IMR-90 (cell line): Measurements from ENCODE around the gene RIOK2. TPM values are rescaled to one million over a fixed set of nuclear protein-coding genes. Genes with fewer than 3 reads are reported as not detected.

Source experiments
- ATAC-seq: fragments of 200-7000 bp; cut with Tn5 transposase; 2 replicates; pipeline ENCODE4 v1.9.1; 2020; ENCODE audit warnings: low read depth, mild to moderate bottlenecking, moderate library complexity
- BruUV-seq: library from RNA; stranded (reverse); fragments of 400-500 nt; replicated peaks from 2 replicates; lab custom pipeline; 2021; lab: Mats Ljungman, UMichigan
- CTCF ChIA-PET: fragments of 300-600 bp; formaldehyde crosslinking; extraction: SDS; loops from one replicate; lab custom pipeline; 2021; ENCODE audit warnings: antibody characterized with exemption; lab: Yijun Ruan, JAX
- POLR2A ChIA-PET: fragments of 300-600 bp; sonication (Branson Sonifier 250); formaldehyde crosslinking; loops from one replicate; lab custom pipeline; 2022; ENCODE audit warnings: antibody characterized with exemption; ENCODE audit not compliant: unreplicated experiment; lab: Charles Lee
- DNase-seq: peaks from one replicate; pipeline ENCODE4 v3.0.0; 2013
- H2AFZ ChIP-seq: replicated peaks from 2 replicates; pipeline ENCODE3; 2013; ENCODE audit warnings: low read length, mild to moderate bottlenecking; ENCODE audit not compliant: poor library complexity
- H2AK5ac ChIP-seq: 2 replicates; pipeline ENCODE4 v1.6.1; 2013; ENCODE audit warnings: low read depth, low read length, inconsistent platforms
- H2AK9ac ChIP-seq: replicated peaks from 2 replicates; pipeline ENCODE3; 2013; ENCODE audit warnings: mild to moderate bottlenecking, low read depth, low read length, moderate library complexity; ENCODE audit not compliant: poor library complexity
- H2BK120ac ChIP-seq: 2 replicates; pipeline ENCODE4 v1.6.1; 2013; ENCODE audit warnings: low read depth, low read length, inconsistent platforms
- H2BK15ac ChIP-seq: 3 replicates; pipeline ENCODE4 v1.6.1; 2013; ENCODE audit warnings: low read depth, low read length, inconsistent platforms
- H2BK20ac ChIP-seq: 2 replicates; pipeline ENCODE4 v1.6.1; 2013; ENCODE audit warnings: low read depth, mild to moderate bottlenecking, inconsistent platforms, low read length, moderate library complexity
- H2BK5ac ChIP-seq: 2 replicates; pipeline ENCODE4 v1.6.1; 2013; ENCODE audit warnings: mild to moderate bottlenecking, low read depth, low read length, inconsistent platforms; ENCODE audit not compliant: poor library complexity, severe bottlenecking
- H3K14ac ChIP-seq: replicated peaks from 2 replicates; pipeline ENCODE4 v1.6.1; 2013; ENCODE audit warnings: low read depth, low read length, inconsistent platforms
- H3K18ac ChIP-seq: 2 replicates; pipeline ENCODE4 v1.6.1; 2013; ENCODE audit warnings: low read depth, low read length, control low read depth
- H3K23ac ChIP-seq: 2 replicates; pipeline ENCODE4 v1.6.1; 2013; ENCODE audit warnings: low read depth, low read length, inconsistent platforms
- H3K27ac ChIP-seq: 2 replicates; pipeline ENCODE4 v1.5.1; 2013; ENCODE audit warnings: mild to moderate bottlenecking, control low read depth, low read length; ENCODE audit not compliant: insufficient read depth
- H3K27me3 ChIP-seq: 2 replicates; pipeline ENCODE4 v1.6.1; 2013; ENCODE audit warnings: low read length; ENCODE audit not compliant: control insufficient read depth, insufficient read depth
- H3K36me3 ChIP-seq: 2 replicates; pipeline ENCODE4 v1.6.1; 2013; ENCODE audit warnings: low read length, mixed read lengths; ENCODE audit not compliant: control insufficient read depth, insufficient read depth
- H3K4ac ChIP-seq: 2 replicates; pipeline ENCODE4 v1.6.1; 2013; ENCODE audit warnings: low read depth, low read length, inconsistent platforms
- H3K4me1 ChIP-seq: 2 replicates; pipeline ENCODE4 v1.6.1; 2013; ENCODE audit warnings: low read length, mixed read lengths; ENCODE audit not compliant: control insufficient read depth, insufficient read depth
- H3K4me2 ChIP-seq: 2 replicates; pipeline ENCODE4 v1.6.1; 2013; ENCODE audit warnings: low read depth, mild to moderate bottlenecking, control low read depth, low read length, moderate library complexity
- H3K4me3 ChIP-seq: 2 replicates; pipeline ENCODE4 v1.5.1; 2013; ENCODE audit warnings: low read depth, mild to moderate bottlenecking, control low read depth, low read length, moderate library complexity; ENCODE audit not compliant: insufficient read depth
- H3K56ac ChIP-seq: 2 replicates; pipeline ENCODE4 v1.6.1; 2013; ENCODE audit warnings: low read length, inconsistent platforms; ENCODE audit not compliant: insufficient read depth; ENCODE audit errors: extremely low read depth
- H3K79me1 ChIP-seq, 2 experiments: 2 replicates each; pipeline ENCODE4 v1.6.1; 2013; ENCODE audit warnings: low read length in 2 of 2, inconsistent platforms in 1 of 2, low read depth in 1 of 2
- H3K9ac ChIP-seq: 2 replicates; pipeline ENCODE4 v1.6.1; 2013; ENCODE audit warnings: low read depth, low read length, control low read depth
- H3K9me1 ChIP-seq: 2 replicates; pipeline ENCODE4 v1.6.1; 2013; ENCODE audit warnings: low read length, inconsistent platforms; ENCODE audit not compliant: insufficient read depth
- H3K9me3 ChIP-seq: 2 replicates; pipeline ENCODE4 v1.6.1; 2013; ENCODE audit warnings: low read length; ENCODE audit not compliant: control insufficient read depth, insufficient read depth
- H4K20me1 ChIP-seq: 2 replicates; pipeline ENCODE4 v1.6.1; 2013; ENCODE audit warnings: low read length, inconsistent platforms; ENCODE audit not compliant: insufficient read depth
- H4K5ac ChIP-seq: 2 replicates; pipeline ENCODE4 v1.6.1; 2013; ENCODE audit warnings: mild to moderate bottlenecking, low read depth, low read length, control low read depth
- H4K8ac ChIP-seq, 2 experiments: 2 replicates each; pipeline ENCODE4 v1.6.1; 2013; ENCODE audit warnings: low read depth in 2 of 2, low read length in 2 of 2, control low read depth in 1 of 2, inconsistent platforms in 1 of 2
- H4K91ac ChIP-seq: 2 replicates; pipeline ENCODE4 v1.6.1; 2013; ENCODE audit warnings: low read depth, low read length, inconsistent platforms; ENCODE audit not compliant: insufficient read depth
- BHLHE40 ChIP-seq: fragments of 150-350 bp; IDR thresholded peaks from 2 replicates; pipeline ENCODE4 v1.6.1; 2016; ENCODE audit warnings: mild to moderate bottlenecking, low read depth, low read length
- CEBPB ChIP-seq: IDR thresholded peaks from 2 replicates; pipeline ENCODE4 v1.6.1; 2012; ENCODE audit warnings: low read depth, low read length, improper control_type of control experiment
- CHD1 ChIP-seq: IDR thresholded peaks from 2 replicates; pipeline ENCODE4 v1.6.1; 2012; ENCODE audit warnings: low read depth, low read length, improper control_type of control experiment
- FOS ChIP-seq: fragments of 150-350 bp; IDR thresholded peaks from 2 replicates; pipeline ENCODE4 v1.6.1; 2016; ENCODE audit warnings: low read depth, low read length
- MAFK ChIP-seq: IDR thresholded peaks from 2 replicates; pipeline ENCODE4 v1.6.1; 2012; ENCODE audit warnings: low read depth, low read length, improper control_type of control experiment
- MAZ ChIP-seq: IDR thresholded peaks from 2 replicates; pipeline ENCODE4 v1.6.1; 2012; ENCODE audit warnings: low read depth, mild to moderate bottlenecking, low read length, improper control_type of control experiment, moderate library complexity, borderline replicate concordance
- MXI1 ChIP-seq: IDR thresholded peaks from 2 replicates; pipeline ENCODE4 v1.6.1; 2012; ENCODE audit warnings: low read depth, mild to moderate bottlenecking, low read length, moderate library complexity, borderline replicate concordance
- NFE2L2 ChIP-seq: fragments of 150-350 bp; IDR thresholded peaks from 2 replicates; pipeline ENCODE4 v1.6.1; 2016; ENCODE audit warnings: low read depth, mild to moderate bottlenecking, low read length
- POLR2A ChIP-seq: IDR thresholded peaks from 2 replicates; pipeline ENCODE4 v1.6.1; 2012; ENCODE audit warnings: mild to moderate bottlenecking, low read depth, low read length
- RAD21 ChIP-seq: IDR thresholded peaks from 2 replicates; pipeline ENCODE4 v1.6.1; 2012; ENCODE audit warnings: low read length, improper control_type of control experiment
- RCOR1 ChIP-seq: IDR thresholded peaks from 2 replicates; pipeline ENCODE4 v1.6.1; 2012; ENCODE audit warnings: mild to moderate bottlenecking, low read length, improper control_type of control experiment; ENCODE audit not compliant: insufficient replicate concordance
- RFX5 ChIP-seq: IDR thresholded peaks from 2 replicates; pipeline ENCODE4 v1.8.0; 2012; ENCODE audit warnings: low read depth, mild to moderate bottlenecking, low read length, moderate library complexity
- SMC3 ChIP-seq: fragments of 150-350 bp; IDR thresholded peaks from 2 replicates; pipeline ENCODE4 v1.6.1; 2016; ENCODE audit warnings: low read depth, mild to moderate bottlenecking, antibody characterized with exemption, low read length, moderate library complexity
- WGBS, 2 experiments: methylation state at CpG; one replicate each; pipeline versions ENCODE4 v1.1.5 to v1.1.7; 2013; ENCODE audit warnings: missing lambda C conversion rate in 2 of 2; ENCODE audit not compliant: insufficient read length in 1 of 2; ENCODE audit errors: extremely low coverage in 2 of 2; 5-methylcytosine and 5-hydroxymethylcytosine counted together
- dilution Hi-C: fragments of 300-500 bp; cut with HindIII; formaldehyde crosslinking; loops from one replicate; pipeline ENCODE4 v1.14.3; 2018; ENCODE audit warnings: low sequenced_read_pairs; ENCODE audit not compliant: unreplicated experiment
- in situ Hi-C: fragments of 300-500 bp; cut with MboI; formaldehyde crosslinking; loops from 3 replicates; pipeline ENCODE4 v1.14.3; 2019; ENCODE audit warnings: low sequenced_read_pairs, inconsistent platforms, mixed read lengths
- intact Hi-C: fragments of 100-400 bp; cut with micrococcal nuclease; formaldehyde crosslinking; loops from 2 replicates; pipeline ENCODE4 v1.10.0; 2022
- polyA plus RNA-seq, 3 experiments: library from polyadenylated mRNA; depleted of rRNA; stranded (reverse); fragments of >200 nt; gene quantifications; 2 replicates each; pipeline ENCODE4 v1.2.3, GENCODE V29; 2012; ENCODE audit warnings: low replicate concordance in 1 of 3
- total RNA-seq: library from RNA; depleted of rRNA; stranded (reverse); fragments of >200 nt; gene quantifications from 2 replicates; pipeline ENCODE4 v1.2.3, GENCODE V29; 2012
- TF ChIP-seq, protein P1 (sequence below): conservative IDR thresholded peaks from 2 replicates; pipeline ENCODE4 v1.5.1; 2012; ENCODE audit warnings: mild to moderate bottlenecking, low read depth, low read length, improper control_type of control experiment
- TF ChIP-seq, protein P2 (sequence below): fragments of 150-350 bp; IDR thresholded peaks from 2 replicates; pipeline ENCODE4 v1.6.1; 2017; ENCODE audit warnings: mild to moderate bottlenecking, antibody characterized with exemption, low read length, low read depth

RIOK2 gene
- total and polyA plus RNA-seq, 2 of the 4 experiments (the other 2 are of a cell fraction): 10.7 to 17.7 TPM

- no peak overlapping the region for H2BK20ac ChIP-seq
- H3K27ac ChIP-seq: no peak overlapping the region
- dilution Hi-C loops: no loop called here
- H2AFZ ChIP-seq: peak overlapping the region; percentile 61
- H3K4me2 ChIP-seq: no peak overlapping the region
- H3K14ac ChIP-seq: no peak overlapping the region
- BruUV-seq: no TSS peak
- H2BK15ac ChIP-seq: no peak overlapping the region
- no peak overlapping the region for H4K91ac ChIP-seq
- DNase-seq (no peak), ATAC-seq (no peak)
- H2AK9ac ChIP-seq: no peak overlapping the region
- no peak overlapping the region for H3K18ac ChIP-seq
- intact Hi-C loops: no loop called here
- H2BK120ac ChIP-seq: no peak overlapping the region
- H3K27me3 ChIP-seq: no peaks in the 10 kb centered on the region
- no peak overlapping the region for H2AK5ac ChIP-seq
- H2BK5ac ChIP-seq: no peak overlapping the region
- H3K4me3 ChIP-seq: no peak overlapping the region
- no peak overlapping the region for H3K9ac ChIP-seq
- ChIA-PET CTCF (interaction anchor here (0.6 kb wide), 1 partner anchor 1252 kb away, joined by 3 read pairs; no protein-coding TSS in a partner anchor), POLR2A (no interaction called here)
- 69% methylated on average over 2 of the region's 5 CpGs; no CpG with 5 or more reads in 1 of the 2 experiments for WGBS, 2 experiments
- H3K36me3 ChIP-seq: no peaks in the 10 kb centered on the region
- no peaks in the 10 kb centered on the region for H4K20me1 ChIP-seq
- no peak overlapping the region for H4K8ac ChIP-seq
- H3K9me3 ChIP-seq: no peaks in the 10 kb centered on the region
- H3K56ac ChIP-seq: no peak overlapping the region
- no peak overlapping the region for H3K4ac ChIP-seq
- no peak overlapping the region for H3K23ac ChIP-seq
- no peaks in the 10 kb centered on the region for H3K79me1 ChIP-seq
- no peaks in the 10 kb centered on the region; the same call in 1 of the 2 replicates for H3K9me1 ChIP-seq
- no peaks in the 10 kb centered on the region for H3K4me1 ChIP-seq
- in situ Hi-C loops: no loop called here
- no peak overlapping the region for H4K5ac ChIP-seq
- TF ChIP-seq NFE2L2: no peak
- no peak for TF ChIP-seq RAD21
- TF ChIP-seq, protein P1, sequence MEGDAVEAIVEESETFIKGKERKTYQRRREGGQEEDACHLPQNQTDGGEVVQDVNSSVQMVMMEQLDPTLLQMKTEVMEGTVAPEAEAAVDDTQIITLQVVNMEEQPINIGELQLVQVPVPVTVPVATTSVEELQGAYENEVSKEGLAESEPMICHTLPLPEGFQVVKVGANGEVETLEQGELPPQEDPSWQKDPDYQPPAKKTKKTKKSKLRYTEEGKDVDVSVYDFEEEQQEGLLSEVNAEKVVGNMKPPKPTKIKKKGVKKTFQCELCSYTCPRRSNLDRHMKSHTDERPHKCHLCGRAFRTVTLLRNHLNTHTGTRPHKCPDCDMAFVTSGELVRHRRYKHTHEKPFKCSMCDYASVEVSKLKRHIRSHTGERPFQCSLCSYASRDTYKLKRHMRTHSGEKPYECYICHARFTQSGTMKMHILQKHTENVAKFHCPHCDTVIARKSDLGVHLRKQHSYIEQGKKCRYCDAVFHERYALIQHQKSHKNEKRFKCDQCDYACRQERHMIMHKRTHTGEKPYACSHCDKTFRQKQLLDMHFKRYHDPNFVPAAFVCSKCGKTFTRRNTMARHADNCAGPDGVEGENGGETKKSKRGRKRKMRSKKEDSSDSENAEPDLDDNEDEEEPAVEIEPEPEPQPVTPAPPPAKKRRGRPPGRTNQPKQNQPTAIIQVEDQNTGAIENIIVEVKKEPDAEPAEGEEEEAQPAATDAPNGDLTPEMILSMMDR: no peak
- no peak for TF ChIP-seq BHLHE40
- TF ChIP-seq POLR2A: no peak
- no peak for TF ChIP-seq MXI1
- TF ChIP-seq, protein P2, sequence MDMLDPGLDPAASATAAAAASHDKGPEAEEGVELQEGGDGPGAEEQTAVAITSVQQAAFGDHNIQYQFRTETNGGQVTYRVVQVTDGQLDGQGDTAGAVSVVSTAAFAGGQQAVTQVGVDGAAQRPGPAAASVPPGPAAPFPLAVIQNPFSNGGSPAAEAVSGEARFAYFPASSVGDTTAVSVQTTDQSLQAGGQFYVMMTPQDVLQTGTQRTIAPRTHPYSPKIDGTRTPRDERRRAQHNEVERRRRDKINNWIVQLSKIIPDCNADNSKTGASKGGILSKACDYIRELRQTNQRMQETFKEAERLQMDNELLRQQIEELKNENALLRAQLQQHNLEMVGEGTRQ: no peak
- no peak for TF ChIP-seq CEBPB
- no peak for TF ChIP-seq RFX5
- TF ChIP-seq MAZ: no peak
- TF ChIP-seq CHD1: no peak
- no peak for TF ChIP-seq RCOR1
- no peak for TF ChIP-seq SMC3
- TF ChIP-seq MAFK: no peak
- no peak for TF ChIP-seq FOS
Observed at GRCh38 chr5:97192580-97193354, 9.7 kb upstream of the RIOK2 start.
